H1 (cell line): ENCODE data around the gene INTS6. TPM values are rescaled to one million over a fixed set of nuclear protein-coding genes. Genes with fewer than 3 reads are reported as not detected.

ENCODE experiments used
- CTCF ChIA-PET: fragments of 300-600 bp; sonication (Branson Sonifier 250); formaldehyde crosslinking; loops from one replicate; lab custom pipeline; 2021; ENCODE audit not compliant: partially characterized antibody; lab: Charles Lee
- POLR2A ChIA-PET: fragments of 300-600 bp; sonication (Branson Sonifier 250); formaldehyde crosslinking; loops from one replicate; lab custom pipeline; 2021; ENCODE audit warnings: inconsistent platforms; ENCODE audit not compliant: partially characterized antibody; lab: Charles Lee
- DNase-seq, 2 experiments: peaks; one replicate each; pipeline versions ENCODE4 v3.0.0 to v3.0.0-alpha.2; 2010 to 2022; ENCODE audit warnings: low spot score in 2 of 2, low read depth in 1 of 2, mixed read lengths in 1 of 2
- FAIRE-seq: peaks from 2 replicates; lab custom pipeline; 2011; peaks lifted over from hg19 to GRCh38; lab: Jason Lieb, UNC
- H2AFZ ChIP-seq: 2 replicates; pipeline ENCODE4 v1.8.1; 2012; ENCODE audit warnings: low read length, inconsistent platforms
- H2AK5ac ChIP-seq: 2 replicates; pipeline ENCODE4 v1.6.1; 2013; ENCODE audit warnings: low read depth, low read length
- H2BK120ac ChIP-seq: replicated peaks from 2 replicates; pipeline ENCODE3; 2013; ENCODE audit warnings: low read depth, low read length, inconsistent platforms
- H2BK12ac ChIP-seq: 2 replicates; pipeline ENCODE4 v1.6.1; 2013; ENCODE audit warnings: low read depth, low read length
- H2BK15ac ChIP-seq: 2 replicates; pipeline ENCODE4 v1.6.1; 2013; ENCODE audit warnings: low read length
- H2BK20ac ChIP-seq: 2 replicates; pipeline ENCODE4 v1.6.1; 2013; ENCODE audit warnings: low read length
- H2BK5ac ChIP-seq: 2 replicates; pipeline ENCODE4 v1.6.1; 2013; ENCODE audit warnings: low read depth, low read length
- H3K14ac ChIP-seq: 2 replicates; pipeline ENCODE4 v1.6.1; 2013; ENCODE audit warnings: inconsistent platforms; ENCODE audit not compliant: insufficient read length
- H3K18ac ChIP-seq: 2 replicates; pipeline ENCODE4 v1.6.1; 2013; ENCODE audit warnings: low read length; ENCODE audit errors: extremely low read depth
- H3K23ac ChIP-seq: 2 replicates; pipeline ENCODE4 v1.6.1; 2013; ENCODE audit warnings: inconsistent platforms; ENCODE audit not compliant: insufficient read length
- H3K23me2 ChIP-seq: 2 replicates; pipeline ENCODE4 v1.6.1; 2013; ENCODE audit warnings: low read depth, low read length
- H3K27ac ChIP-seq: 2 replicates; pipeline ENCODE4 v1.6.1; 2011; ENCODE audit warnings: low read depth, low read length, inconsistent platforms
- H3K27me3 ChIP-seq, 4 experiments: replicated peaks in 1 of 4; 1 replicate in 1 of 4; 2 replicates in 3 of 4; pipeline versions ENCODE4 v1.6.1 to v1.8.1; 2011 to 2013; ENCODE audit warnings: low read length in 3 of 4, mild to moderate bottlenecking in 3 of 4, inconsistent platforms in 2 of 4, mixed read lengths in 2 of 4, moderate library complexity in 1 of 4; ENCODE audit not compliant: control insufficient read depth in 3 of 4, insufficient read depth in 3 of 4; ENCODE audit errors: extremely low read depth in 1 of 4
- H3K36me3 ChIP-seq, 4 experiments: 2 replicates each; pipeline versions ENCODE4 v1.6.1 to v1.8.1; 2011 to 2013; ENCODE audit warnings: mild to moderate bottlenecking in 4 of 4, low read length in 3 of 4, moderate library complexity in 2 of 4, control low read depth in 1 of 4, inconsistent platforms in 1 of 4; ENCODE audit not compliant: insufficient read depth in 4 of 4, control insufficient read depth in 2 of 4
- H3K4ac ChIP-seq: replicated peaks from 2 replicates; pipeline ENCODE3; 2013; ENCODE audit warnings: low read length, low read depth, mixed read lengths, inconsistent platforms; ENCODE audit not compliant: insufficient read length
- H3K4me1 ChIP-seq, 4 experiments: replicated peaks in 1 of 4; 1 replicate in 1 of 4; 2 replicates in 3 of 4; pipeline versions ENCODE4 v1.6.1 to v1.8.1; 2011 to 2013; ENCODE audit warnings: low read length in 3 of 4, inconsistent platforms in 2 of 4, mixed read lengths in 1 of 4; ENCODE audit not compliant: insufficient read depth in 4 of 4, control insufficient read depth in 3 of 4
- H3K4me2 ChIP-seq, 2 experiments: 2 replicates each; pipeline versions ENCODE4 v1.6.1 to v1.8.1; 2011 to 2013; ENCODE audit warnings: low read depth in 2 of 2, low read length in 2 of 2, control low read depth in 1 of 2, inconsistent platforms in 1 of 2, mild to moderate bottlenecking in 1 of 2; ENCODE audit not compliant: insufficient read depth in 1 of 2
- H3K4me3 ChIP-seq, 4 experiments: fragments of 200-600, 300-600 bp in 1 of 4; sonication (generic), shearing (Covaris generic), sonication (Bioruptor Twin) in 1 of 4; 2 replicates each; pipeline versions ENCODE4 v1.5.1 to v1.8.1; 2011 to 2016; ENCODE audit warnings: low read length in 4 of 4, low read depth in 3 of 4, control low read depth in 2 of 4, inconsistent platforms in 2 of 4, mild to moderate bottlenecking in 2 of 4, mixed read lengths in 1 of 4, moderate library complexity in 1 of 4; ENCODE audit not compliant: insufficient read depth in 2 of 4; ENCODE audit errors: extremely low read depth in 1 of 4
- H3K56ac ChIP-seq: replicated peaks from 2 replicates; pipeline ENCODE3; 2013; ENCODE audit warnings: low read depth, mild to moderate bottlenecking, mixed read lengths, low read length, inconsistent platforms; ENCODE audit not compliant: insufficient read length
- H3K79me1 ChIP-seq: 2 replicates; pipeline ENCODE4 v1.6.1; 2013; ENCODE audit warnings: low read depth, low read length, control low read depth
- H3K79me2 ChIP-seq, 2 experiments: 2 replicates each; pipeline versions ENCODE4 v1.6.1 to v1.8.1; 2012 to 2013; ENCODE audit warnings: low read length in 2 of 2, mild to moderate bottlenecking in 2 of 2, inconsistent platforms in 1 of 2; ENCODE audit not compliant: insufficient read depth in 2 of 2, control insufficient read depth in 1 of 2
- H3K9ac ChIP-seq, 4 experiments: replicated peaks in 1 of 4; 1 replicate in 1 of 4; 2 replicates in 3 of 4; pipeline versions ENCODE4 v1.6.1 to v1.8.1; 2011 to 2013; ENCODE audit warnings: low read depth in 3 of 4, low read length in 3 of 4, control low read depth in 2 of 4, mild to moderate bottlenecking in 2 of 4, moderate library complexity in 2 of 4, inconsistent platforms in 1 of 4; ENCODE audit errors: extremely low read depth in 1 of 4
- H3K9me3 ChIP-seq, 2 experiments: 2 replicates each; pipeline versions ENCODE4 v1.6.1 to v1.8.1; 2012 to 2013; ENCODE audit warnings: mild to moderate bottlenecking in 2 of 2, moderate library complexity in 2 of 2, control low read depth in 1 of 2, inconsistent platforms in 1 of 2, low read depth in 1 of 2, low read length in 1 of 2, mixed read lengths in 1 of 2; ENCODE audit not compliant: insufficient read depth in 2 of 2
- H4K20me1 ChIP-seq, 2 experiments: replicated peaks in 1 of 2; 2 replicates each; pipeline versions ENCODE3 to v1.8.1; 2011 to 2013; ENCODE audit warnings: inconsistent platforms in 2 of 2, low read length in 2 of 2, mild to moderate bottlenecking in 1 of 2; ENCODE audit not compliant: insufficient read depth in 2 of 2, control insufficient read depth in 1 of 2
- H4K5ac ChIP-seq: 2 replicates; pipeline ENCODE4 v1.6.1; 2013; ENCODE audit warnings: low read length, low read depth, mixed read lengths, inconsistent platforms; ENCODE audit not compliant: insufficient read length
- H4K8ac ChIP-seq: 2 replicates; pipeline ENCODE4 v1.8.0; 2013; ENCODE audit warnings: mild to moderate bottlenecking, moderate library complexity, low read length, inconsistent platforms; ENCODE audit not compliant: insufficient read depth; ENCODE audit errors: extremely low read depth
- H4K91ac ChIP-seq: replicated peaks from 2 replicates; pipeline ENCODE3; 2013; ENCODE audit warnings: low read length, mixed read lengths, inconsistent platforms; ENCODE audit not compliant: insufficient read length
- CHD2 ChIP-seq: IDR thresholded peaks from 2 replicates; pipeline ENCODE4 v1.6.1; 2012; ENCODE audit warnings: low read length, improper control_type of control experiment
- FOSL1 ChIP-seq: IDR thresholded peaks from 2 replicates; pipeline ENCODE4 v1.6.1; 2011; ENCODE audit warnings: mild to moderate bottlenecking, low read depth, low read length, moderate library complexity; ENCODE audit not compliant: insufficient read depth
- WGBS, 2 experiments: shearing (Covaris generic) in 1 of 2; methylation state at CpG; one replicate each; pipeline versions ENCODE4 v1.1.6 to v1.1.7; 2013 to 2015; ENCODE audit warnings: low lambda C conversion rate in 2 of 2, mixed read lengths in 2 of 2, inconsistent platforms in 1 of 2, low coverage in 1 of 2, missing lambda C conversion rate in 1 of 2; ENCODE audit not compliant: insufficient replicate concordance in 2 of 2, insufficient coverage in 1 of 2, insufficient read length in 1 of 2; ENCODE audit errors: extremely low coverage in 1 of 2, missing lambda C conversion rate in 1 of 2; 5-methylcytosine and 5-hydroxymethylcytosine counted together
- polyA plus RNA-seq, 7 experiments: library from polyadenylated mRNA; depleted of rRNA in 3 of 7; stranded (reverse) in 5 of 7; unstranded in 2 of 7; fragments of >200 nt in 5 of 7; fragments of 200-250 nt in 2 of 7; gene quantifications; 1 replicate in 5 of 7; 2 replicates in 1 of 7; 4 replicates in 1 of 7; pipeline versions ENCODE4 v1.2.1 to v1.2.3, GENCODE V29; 2011 to 2013; ENCODE audit warnings: missing spikeins in 2 of 7, mixed read lengths in 2 of 7
- total RNA-seq: library from RNA; stranded (reverse); fragmentation: NEBNext Ultra II Directional; extraction: Animal tissue kit (Norgen Biotek cat#: 25700); gene quantifications from 2 replicates; pipeline ENCODE4 v1.2.1, GENCODE V29; 2021

The INTS6 gene
- total and polyA plus RNA-seq, 2 of the 8 experiments (the other 6 are each of a cell fraction or from before 2014, with no cell fraction given) = 12.6 to 42.8 TPM

- H4K8ac ChIP-seq = no peak overlapping the region
- DNase-seq = no peak
- no peak overlapping the region for H3K18ac ChIP-seq
- no peak overlapping the region for H3K27ac ChIP-seq
- WGBS, 2 experiments = 90% methylated on average over 8 of the region's 8 CpGs; no CpG with 5 or more reads in 1 of the 2 experiments
- H2AK5ac ChIP-seq = no peak overlapping the region
- no peak overlapping the region for H3K23ac ChIP-seq
- H3K36me3 ChIP-seq = no peaks in the 10 kb centered on the region
- H2BK20ac ChIP-seq = no peak overlapping the region
- no peak overlapping the region for H4K5ac ChIP-seq
- H3K79me1 ChIP-seq = no peaks in the 10 kb centered on the region
- no peaks in the 10 kb centered on the region for H3K27me3 ChIP-seq
- no peak overlapping the region for H2BK120ac ChIP-seq
- FAIRE-seq = no peak
- H3K4ac ChIP-seq = no peak overlapping the region
- no peak overlapping the region for H3K4me3 ChIP-seq
- no peak overlapping the region for H3K14ac ChIP-seq
- peaks cover 2% of the 10 kb centered on the region; the same call in 1 of the 2 replicates for H3K23me2 ChIP-seq
- H2BK5ac ChIP-seq = no peak overlapping the region
- no peak overlapping the region for H2BK12ac ChIP-seq
- no peaks in the 10 kb centered on the region for H4K20me1 ChIP-seq
- H3K9me3 ChIP-seq = no peaks in the 10 kb centered on the region
- no peak overlapping the region for H3K9ac ChIP-seq
- no peak overlapping the region for H2AFZ ChIP-seq
- CTCF ChIA-PET = interaction anchor here (0.8 to 1.3 kb wide), 2 partner anchors 301 to 319 kb away, joined by 3 read pairs; no protein-coding TSS in a partner anchor
- H2BK15ac ChIP-seq = no peak overlapping the region
- no peaks in the 10 kb centered on the region for H3K79me2 ChIP-seq
- no peak overlapping the region for H3K56ac ChIP-seq
- POLR2A ChIA-PET = interaction anchor here (0.6 kb wide), 1 partner anchor 619 kb away, joined by 3 read pairs; no protein-coding TSS in a partner anchor
- H3K4me2 ChIP-seq = no peak overlapping the region
- no peaks in the 10 kb centered on the region for H3K4me1 ChIP-seq
- H4K91ac ChIP-seq = no peak overlapping the region
- TF ChIP-seq CHD2 = no peak
- TF ChIP-seq FOSL1 = no peak
Measured at GRCh38 chr13:51478418-51479198, 25.8 kb upstream of the INTS6 start.
